GM12864 (cell line): ENCODE results near the gene RBM43.

Experiments used
- DNase-seq: peaks from one replicate; pipeline ENCODE4 v3.0.0-alpha.2; 2011; ENCODE audit warnings: low read depth
- H3K4me3 ChIP-seq: 2 replicates; pipeline ENCODE4 v1.5.1; 2011; ENCODE audit warnings: mild to moderate bottlenecking, low read depth, low read length, control low read depth
- TF ChIP-seq, protein P1 (sequence below): IDR thresholded peaks from 2 replicates; pipeline ENCODE4 v1.5.1; 2011; ENCODE audit warnings: low read depth, mild to moderate bottlenecking, moderate library complexity, low read length, control low read depth, inconsistent platforms; ENCODE audit errors: missing control alignments

RBM43 gene

DNA sequence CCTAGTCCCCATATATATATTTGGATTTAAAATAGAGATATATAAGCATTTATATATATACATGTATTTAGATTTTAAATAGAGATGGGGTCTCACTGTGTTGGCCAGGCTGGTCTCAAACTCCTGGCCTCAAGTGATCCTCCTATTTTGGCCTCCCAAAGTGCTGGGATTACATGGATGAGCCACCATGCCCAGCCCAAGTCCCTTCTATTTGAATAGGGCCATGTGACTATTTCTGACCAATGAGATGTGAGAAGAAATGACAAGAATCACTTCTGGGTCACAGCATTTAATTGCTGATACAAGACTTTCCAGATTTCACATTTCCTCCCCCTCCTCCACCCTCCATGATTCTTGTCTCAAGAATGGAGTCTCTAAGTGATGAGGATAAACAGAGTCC is 6.4 kb upstream of the RBM43 start:
- TF ChIP-seq, protein P1, sequence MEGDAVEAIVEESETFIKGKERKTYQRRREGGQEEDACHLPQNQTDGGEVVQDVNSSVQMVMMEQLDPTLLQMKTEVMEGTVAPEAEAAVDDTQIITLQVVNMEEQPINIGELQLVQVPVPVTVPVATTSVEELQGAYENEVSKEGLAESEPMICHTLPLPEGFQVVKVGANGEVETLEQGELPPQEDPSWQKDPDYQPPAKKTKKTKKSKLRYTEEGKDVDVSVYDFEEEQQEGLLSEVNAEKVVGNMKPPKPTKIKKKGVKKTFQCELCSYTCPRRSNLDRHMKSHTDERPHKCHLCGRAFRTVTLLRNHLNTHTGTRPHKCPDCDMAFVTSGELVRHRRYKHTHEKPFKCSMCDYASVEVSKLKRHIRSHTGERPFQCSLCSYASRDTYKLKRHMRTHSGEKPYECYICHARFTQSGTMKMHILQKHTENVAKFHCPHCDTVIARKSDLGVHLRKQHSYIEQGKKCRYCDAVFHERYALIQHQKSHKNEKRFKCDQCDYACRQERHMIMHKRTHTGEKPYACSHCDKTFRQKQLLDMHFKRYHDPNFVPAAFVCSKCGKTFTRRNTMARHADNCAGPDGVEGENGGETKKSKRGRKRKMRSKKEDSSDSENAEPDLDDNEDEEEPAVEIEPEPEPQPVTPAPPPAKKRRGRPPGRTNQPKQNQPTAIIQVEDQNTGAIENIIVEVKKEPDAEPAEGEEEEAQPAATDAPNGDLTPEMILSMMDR, result no peak
- H3K4me3 ChIP-seq, result no peak overlapping the region
- no peak for DNase-seq

DNA sequence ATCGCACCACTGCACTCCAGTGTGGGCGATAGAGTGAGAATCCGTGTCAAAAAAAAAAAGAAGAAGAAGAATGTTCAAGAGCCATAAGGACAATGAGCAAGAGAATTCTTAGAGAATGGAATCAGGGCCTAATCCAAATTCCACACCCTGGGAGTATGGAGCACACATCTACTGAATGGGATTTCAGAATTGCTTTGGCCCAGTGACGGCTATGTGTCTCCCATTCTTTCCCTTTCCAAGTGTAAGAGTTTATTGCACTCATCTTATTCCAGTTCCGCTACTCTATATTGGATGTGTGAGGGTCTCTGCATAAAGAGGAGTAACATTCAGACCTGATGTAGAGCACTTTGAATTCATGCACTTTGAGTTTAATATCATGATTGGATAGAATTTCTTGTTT is 5.9 kb upstream of the RBM43 start:
- H3K4me3 ChIP-seq, result no peak overlapping the region
- TF ChIP-seq, protein P1, result no peak
- no peak for DNase-seq

DNA sequence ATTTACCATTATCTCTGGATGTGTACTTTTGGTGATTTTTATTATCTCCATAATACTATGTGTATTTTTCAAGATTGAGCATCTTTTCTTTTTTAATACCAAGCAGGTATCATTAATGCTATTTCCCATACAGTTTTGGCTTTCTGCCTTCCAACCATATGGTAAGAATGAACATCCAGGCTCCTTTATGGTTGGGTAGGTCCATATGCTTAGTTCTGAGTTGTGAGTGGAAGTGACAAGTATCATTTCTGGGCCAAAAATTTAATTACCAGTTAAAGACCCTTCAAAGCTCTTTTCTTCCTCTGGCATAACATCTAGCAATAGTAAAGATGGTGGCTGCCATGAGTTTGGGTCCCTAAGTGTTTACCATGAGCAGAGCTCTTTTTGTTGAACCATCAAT is 4.3 kb upstream of the RBM43 start:
- DNase-seq, result no peak
- TF ChIP-seq, protein P1, result no peak
- H3K4me3 ChIP-seq, result no peak overlapping the region

DNA sequence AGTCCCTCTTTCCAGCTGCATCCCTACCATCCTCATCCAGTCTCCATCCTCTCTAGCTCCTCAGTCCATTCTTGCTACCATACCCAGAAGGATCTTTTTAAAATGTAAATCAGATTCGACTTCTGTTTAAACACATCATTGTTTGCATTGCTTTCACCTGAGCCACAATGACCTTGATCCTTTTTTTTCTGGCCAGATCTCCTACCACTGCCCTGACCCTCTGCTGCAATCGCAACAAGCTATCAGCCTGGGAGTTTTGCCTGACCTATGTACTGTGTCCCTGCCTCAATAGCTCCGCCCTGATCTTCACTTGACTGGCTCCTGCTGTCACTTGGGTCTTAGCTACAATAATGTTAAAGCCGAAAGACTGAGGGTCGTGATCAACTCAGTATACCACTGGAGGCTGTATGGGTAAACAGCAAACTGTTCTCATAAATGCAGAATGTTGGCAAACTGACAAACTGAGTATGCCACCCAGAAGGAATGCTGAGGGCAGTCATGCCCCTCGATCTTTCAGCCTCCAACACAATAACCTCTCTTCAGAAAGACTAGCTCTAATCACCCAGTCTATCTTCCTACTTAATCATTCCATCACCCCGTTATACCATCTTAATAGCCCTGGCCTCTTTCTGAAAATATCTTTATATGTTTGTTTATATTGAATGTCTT is 2.6 kb upstream of the RBM43 start:
- no peak for DNase-seq
- TF ChIP-seq, protein P1, result no peak
- H3K4me3 ChIP-seq, result no peak overlapping the region

DNA sequence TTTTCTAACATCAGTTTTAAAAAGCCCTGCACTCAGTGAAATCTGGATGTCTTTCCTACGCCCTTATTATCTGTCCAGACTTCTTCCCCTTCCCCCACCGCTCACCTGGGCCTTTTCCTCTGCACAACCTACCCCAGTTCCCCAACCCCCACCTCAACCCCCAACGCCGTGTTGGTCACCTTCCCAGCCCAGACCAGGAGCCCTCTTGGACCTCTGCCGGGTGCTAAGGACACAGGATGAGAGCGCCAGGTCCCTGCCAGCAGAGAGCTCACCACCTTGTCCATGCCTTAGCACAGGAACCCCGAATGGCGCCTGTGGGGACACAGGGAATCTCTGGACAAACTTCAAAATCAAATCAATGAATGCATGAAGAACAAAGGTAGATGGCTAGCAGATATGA is 966 bp upstream of the RBM43 start:
- TF ChIP-seq, protein P1, result no peak
- no peak for DNase-seq
- no peak overlapping the region for H3K4me3 ChIP-seq

DNA sequence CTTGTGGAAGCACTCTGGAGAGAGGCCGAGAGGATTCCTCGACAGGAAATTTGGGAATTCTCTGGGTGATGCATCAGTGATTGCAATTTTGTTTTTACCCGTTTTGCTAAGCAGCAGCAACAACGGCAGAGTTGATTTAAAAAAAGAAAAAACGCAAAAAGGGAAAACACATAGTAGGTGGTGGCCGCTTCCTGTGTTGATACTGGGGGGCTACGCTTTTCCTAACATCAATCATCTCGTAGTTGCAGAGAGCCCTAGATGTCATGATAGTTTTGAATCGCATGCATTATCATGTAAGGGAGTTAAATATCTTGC is 271 bp upstream of the RBM43 start:
- TF ChIP-seq, protein P1, result no peak
- peak overlapping the region; percentile 75 for H3K4me3 ChIP-seq
- DNase-seq, result no peak

DNA sequence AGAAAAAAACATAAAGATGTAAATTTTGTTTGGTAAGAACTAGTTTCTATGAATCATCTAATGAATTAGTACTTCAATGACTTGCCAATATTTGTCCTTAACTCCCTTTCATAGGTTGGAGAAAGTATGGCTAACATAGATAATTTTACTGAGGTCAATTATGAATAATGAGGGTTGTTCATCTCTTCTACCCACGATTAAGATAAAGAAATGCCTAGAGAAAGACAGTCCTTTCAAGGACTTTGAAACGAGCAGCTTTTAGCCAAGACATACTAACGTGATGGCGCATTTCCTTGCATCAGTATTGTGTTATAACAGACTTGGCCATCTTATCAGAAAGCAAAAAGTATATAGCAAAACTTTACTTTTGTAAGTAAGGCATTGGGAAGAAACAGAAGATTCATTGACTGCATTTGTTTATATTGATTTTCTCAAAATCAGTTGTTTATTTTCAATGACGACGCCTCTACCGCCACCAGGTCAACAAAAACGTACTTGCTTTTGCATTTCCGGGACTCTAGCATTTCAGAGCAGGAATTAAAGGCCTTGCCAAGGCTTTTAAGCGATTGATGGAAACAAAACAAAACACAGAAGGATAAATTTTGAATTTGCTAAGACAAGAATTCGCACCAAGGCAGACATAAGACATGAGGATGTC is 961 bp downstream of the RBM43 start:
- peak overlapping the region; percentile 75 for H3K4me3 ChIP-seq
- TF ChIP-seq, protein P1, result no peak
- no peak for DNase-seq
